ACHN (cell line): Measurements from ENCODE around the gene CRYBB1.

Source experiments
- DNase-seq: peaks from one replicate; pipeline ENCODE4 v3.0.0-alpha.2; 2015
- in situ Hi-C: cut with HindIII; loops from 2 replicates; pipeline ENCODE4 v1.10.0; 2017; ENCODE audit warnings: low sequenced_read_pairs, low pct_ligation_motif_present, low pct_unique_long_range_greater_than_20kb

CRYBB1 gene

DNA sequence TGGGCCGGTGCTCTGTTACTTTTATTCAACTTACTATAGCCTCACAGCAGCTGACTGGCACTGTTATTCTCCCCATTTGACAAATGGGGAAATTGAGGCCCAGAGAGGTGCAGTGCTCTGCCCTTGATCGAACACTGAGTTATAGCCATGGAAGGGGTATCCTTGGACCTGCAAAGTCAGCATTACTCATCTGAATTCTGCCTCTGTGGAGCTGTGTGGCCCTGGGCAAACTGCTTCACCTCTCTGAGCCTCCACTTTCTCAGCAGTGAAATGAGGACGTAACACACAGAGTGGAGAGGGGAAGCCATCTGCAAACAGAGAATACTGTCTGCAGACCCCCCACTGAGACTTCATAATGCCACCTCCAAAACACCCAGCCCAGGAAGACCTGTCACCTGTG is 53.2 kb downstream of the CRYBB1 start:
- in situ Hi-C loops = no loop called here

DNA sequence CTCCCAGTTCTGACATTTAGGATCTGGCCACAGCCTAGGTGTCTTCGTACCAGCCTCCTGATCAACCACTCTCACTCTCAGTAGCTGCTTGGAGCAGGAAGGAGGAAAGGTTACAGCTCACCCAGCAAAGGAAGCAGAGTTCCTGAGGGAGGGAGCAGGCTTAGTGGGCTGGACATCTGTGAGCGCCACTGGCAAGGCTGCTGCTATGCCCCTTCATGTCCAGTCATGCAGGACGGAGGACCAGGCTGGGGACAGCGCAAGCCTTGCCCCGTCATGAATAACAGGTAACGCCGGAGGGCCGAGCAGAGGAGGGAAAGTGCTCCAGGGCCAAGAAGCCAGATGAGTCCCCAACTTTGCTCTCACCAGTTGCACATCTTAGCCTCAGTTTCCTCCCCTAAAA is 53.6 kb downstream of the CRYBB1 start:
- no peak for DNase-seq
- in situ Hi-C loops = no loop called here

More for the DNA sequence above, 53.2 kb downstream of the CRYBB1 start:
- no peak for DNase-seq

DNA sequence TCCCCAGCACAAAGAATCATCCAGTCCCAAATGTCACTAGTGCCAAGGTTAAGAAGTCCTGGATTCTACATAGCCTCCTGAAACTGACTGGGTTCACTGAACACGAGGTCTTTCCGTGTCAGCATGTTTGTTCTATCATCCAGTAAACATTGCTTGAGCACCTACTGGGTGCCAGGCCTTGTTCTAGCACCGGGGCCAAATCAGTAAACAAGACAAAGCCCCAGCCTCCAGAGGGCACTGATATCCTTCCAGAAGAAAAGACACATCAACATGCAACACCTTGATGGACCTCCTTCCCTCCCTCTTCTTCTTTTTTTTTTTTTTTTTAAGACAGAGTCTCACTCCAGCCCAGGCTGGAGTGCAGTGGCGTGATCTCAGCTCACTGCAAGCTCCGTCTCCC is 54.8 kb downstream of the CRYBB1 start:
- in situ Hi-C loops = no loop called here

DNA sequence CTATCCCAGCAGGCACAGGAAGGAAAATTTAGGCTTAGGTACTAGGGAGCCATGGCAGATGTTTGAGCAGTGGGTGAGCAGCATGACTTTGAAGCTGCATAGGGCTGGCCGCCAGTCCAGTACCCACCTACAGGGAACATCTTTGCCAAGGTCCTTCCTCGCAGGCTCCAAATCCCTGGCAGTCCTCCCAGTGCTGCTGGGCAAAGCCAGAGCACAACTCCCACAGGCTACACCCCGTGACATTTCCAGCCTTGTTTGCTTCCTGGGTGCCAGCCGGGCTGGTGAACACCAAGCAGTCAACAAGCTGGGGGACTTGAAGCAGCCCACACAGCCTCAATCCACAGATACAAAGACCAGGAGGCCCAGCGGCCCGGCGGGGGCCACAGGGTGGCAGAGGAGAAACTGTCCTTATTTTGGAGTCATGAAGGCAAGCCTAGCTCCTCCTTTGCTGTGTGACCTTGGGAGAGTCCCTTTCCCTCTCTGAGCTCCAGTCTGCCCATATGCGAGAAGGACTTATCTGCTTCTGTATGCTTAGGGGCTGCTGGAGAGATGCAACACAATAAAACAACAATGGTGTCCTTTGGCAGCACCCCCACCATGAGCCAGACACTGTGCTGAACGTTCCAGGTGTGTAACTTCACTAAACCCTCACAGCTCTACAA is 55.9 kb downstream of the CRYBB1 start:
- in situ Hi-C loops = no loop called here
- no peak for DNase-seq

More for the DNA sequence above, 54.8 kb downstream of the CRYBB1 start:
- DNase-seq = no peak

DNA sequence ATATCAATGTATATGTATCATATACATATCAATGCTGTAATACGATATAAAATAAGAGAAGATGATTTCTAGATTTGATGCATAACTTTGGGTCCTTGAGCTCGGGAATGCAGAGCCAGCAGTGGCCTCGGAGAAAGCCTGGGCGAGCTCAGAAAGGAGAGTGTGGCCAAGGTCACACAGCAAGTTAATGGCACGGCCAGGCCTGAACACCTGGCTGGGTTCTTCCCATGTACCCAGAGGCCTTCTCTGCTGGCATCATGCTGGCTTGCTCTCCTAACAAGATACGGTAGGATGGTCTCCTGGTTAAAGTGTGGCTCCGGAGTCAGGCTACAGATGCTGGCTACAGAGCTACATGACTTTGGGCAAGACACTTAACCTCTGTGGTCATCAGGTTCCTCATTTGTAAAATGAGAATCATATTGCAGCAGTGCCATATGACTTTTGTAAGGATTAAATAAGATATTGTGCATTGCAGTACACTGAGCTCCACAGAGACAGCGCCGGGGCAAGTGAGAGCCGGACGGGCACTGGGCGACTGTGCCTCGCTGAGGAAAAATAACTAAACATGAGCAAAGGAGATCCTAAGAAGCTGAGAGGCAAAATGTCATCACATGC is 57.8 kb downstream of the CRYBB1 start:
- in situ Hi-C loops = no loop called here
- no peak for DNase-seq

DNA sequence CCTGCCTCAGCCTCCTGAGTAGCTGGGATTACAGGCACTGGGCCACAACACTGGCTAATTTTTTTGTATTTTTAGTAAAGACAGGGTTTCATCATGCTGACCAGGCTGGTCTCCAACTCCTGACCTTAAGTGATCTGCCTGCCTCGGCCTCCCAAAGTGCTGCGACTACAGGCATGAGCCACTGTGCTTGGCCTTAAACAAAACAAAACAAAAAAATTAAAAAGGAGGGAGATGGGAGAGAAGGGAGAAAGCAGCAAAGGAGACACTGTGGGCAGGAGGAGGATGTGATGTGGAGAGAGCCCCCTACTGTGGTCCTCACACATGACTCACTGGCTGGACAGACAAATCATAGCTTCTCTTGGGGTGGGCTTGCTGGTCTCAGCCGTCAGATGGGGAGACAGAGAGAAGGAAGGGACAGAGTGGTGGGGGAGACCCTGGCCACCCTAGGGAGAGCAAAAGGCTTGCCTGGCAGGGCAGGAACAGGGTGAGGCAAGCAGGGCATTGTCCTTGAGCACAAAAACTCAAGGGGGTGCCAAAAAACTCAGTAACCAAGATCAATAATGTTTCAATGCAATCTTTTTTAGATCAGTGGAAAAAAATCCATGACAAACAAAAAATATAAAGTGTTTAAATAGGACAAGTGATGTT is 59.5 kb downstream of the CRYBB1 start:
- no peak for DNase-seq
- in situ Hi-C loops = no loop called here

DNA sequence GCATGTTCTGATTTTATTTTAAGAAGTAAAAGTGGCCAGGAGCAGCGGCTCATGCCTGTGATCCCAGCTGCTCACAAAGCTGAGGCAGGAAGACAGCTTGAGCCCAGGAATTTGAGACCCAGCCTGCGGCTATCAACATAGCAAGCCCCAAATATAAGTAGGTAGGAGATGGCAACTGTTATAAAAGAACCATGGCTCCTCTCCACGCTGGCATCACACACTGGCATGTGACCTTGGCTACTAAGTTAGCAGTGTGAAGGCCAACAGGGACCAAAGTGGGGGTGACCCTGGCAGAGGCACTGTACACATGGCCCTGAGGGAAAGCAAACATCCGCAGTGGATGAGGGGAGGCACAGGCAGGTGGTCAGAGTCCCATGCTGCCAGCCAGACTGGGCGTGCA is 60.9 kb downstream of the CRYBB1 start:
- DNase-seq = no peak
- in situ Hi-C loops = no loop called here

DNA sequence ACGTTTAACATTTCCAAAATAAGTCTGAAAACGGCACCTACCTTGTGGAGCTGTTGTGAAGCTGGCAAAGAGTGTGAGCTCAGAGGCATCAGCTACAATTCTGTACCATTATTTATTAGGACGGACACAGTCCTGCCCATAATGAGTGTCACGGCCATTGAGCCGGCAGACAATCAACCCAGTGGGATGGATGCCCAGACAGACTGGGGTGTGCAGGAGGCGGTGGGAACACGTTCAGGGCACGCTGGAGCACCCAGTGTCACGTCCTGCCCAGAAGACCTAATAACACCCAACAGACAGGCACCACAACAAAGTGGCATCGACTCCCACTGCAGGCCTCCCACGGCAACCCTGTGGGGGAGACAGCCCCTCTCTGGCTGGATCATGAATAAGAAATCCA is 62.3 kb downstream of the CRYBB1 start:
- DNase-seq = no peak
- in situ Hi-C loops = no loop called here

DNA sequence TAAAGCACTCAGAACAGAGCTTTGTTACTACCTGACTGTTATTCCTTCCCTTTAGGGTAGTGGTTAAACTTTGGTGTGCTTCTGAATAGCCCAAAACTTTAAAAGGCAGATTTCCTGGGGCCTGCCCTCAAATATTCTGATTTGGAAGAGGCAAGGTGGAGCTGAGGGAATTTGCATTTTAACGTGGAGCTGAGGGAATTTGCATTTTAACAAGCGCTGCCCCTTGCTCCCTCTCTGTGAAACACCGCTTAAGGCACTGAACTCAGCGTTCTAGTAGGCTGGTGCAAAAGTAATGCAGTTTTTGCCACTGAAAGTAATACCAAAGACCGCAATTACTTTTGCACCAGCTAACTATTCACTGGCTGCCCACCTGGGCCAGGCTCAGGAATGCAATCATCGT is 62.9 kb downstream of the CRYBB1 start:
- no peak for DNase-seq
- in situ Hi-C loops = no loop called here

DNA sequence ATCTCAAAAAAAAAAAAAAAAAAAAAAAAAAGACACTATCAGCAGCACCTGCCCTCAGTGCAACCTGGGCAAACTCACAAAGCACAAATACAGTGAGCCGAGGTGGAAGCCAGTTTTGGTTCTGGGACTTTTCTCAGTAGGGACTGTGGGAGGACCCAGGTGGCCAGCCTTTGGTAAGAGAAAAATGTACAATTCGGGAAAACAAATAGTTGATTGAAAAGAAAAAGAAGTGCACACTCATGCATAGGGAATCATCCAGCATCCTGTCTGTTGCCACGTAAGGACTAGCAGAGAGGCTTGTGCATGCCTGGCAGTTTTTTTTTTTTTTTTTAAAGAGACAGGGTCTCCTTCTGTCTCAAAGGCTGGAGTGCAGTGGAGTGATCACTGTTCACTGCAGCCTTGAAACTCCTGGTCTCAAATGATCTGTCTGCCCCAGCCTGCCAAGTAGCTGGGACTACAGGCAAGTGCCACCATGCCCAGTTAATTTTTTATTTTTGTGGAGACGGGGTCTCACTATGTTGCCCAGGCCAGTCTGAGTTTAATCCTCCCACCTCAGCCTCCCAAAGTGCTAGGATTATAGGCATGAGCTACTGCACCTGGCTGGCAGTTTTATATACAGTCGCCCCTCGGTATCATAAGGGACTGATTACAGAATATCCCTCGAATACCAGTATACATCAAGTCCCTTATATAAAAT is 64.6 kb downstream of the CRYBB1 start:
- in situ Hi-C loops = no loop called here
- peak; percentile 66 for DNase-seq

DNA sequence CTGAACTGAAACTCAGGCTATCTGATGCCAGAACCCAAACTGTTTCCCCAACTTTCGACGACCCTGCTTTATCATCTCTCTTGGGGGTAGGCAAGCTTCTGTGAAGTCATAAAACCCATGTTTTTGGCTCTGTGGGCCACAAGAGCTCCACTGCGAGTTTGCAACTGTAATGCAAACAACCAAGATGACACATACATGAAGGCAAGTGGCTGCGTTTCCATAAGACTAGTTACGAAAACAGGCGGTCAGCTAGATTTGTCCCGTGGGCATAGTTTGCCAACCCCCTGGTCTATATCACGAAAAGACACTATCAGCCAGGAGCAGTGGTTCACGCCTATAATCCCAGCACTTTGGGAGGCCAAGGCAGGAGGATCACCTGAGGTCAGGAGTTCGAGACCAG is 65.4 kb downstream of the CRYBB1 start:
- in situ Hi-C loops = no loop called here
- no peak for DNase-seq

DNA sequence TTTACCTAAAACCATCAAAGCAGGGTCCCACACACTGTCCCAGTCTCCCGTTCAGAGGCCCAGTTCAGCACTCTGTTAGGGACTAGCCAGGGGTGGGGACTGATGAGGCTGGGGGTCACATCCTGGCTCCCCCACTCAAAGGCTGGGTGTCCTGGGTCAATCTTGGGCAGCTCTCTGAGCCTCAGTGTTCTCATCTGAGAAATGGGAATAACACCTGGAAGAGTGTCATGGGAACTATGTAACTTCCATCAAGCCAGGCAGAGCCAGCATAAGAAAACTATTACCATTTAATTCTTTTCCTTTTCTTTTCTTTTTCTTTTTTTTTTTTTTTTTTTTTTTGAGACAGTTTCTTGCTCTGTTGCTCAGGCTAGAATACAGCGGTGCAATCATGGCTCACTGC is 66.3 kb downstream of the CRYBB1 start:
- no peak for DNase-seq
- in situ Hi-C loops = no loop called here

DNA sequence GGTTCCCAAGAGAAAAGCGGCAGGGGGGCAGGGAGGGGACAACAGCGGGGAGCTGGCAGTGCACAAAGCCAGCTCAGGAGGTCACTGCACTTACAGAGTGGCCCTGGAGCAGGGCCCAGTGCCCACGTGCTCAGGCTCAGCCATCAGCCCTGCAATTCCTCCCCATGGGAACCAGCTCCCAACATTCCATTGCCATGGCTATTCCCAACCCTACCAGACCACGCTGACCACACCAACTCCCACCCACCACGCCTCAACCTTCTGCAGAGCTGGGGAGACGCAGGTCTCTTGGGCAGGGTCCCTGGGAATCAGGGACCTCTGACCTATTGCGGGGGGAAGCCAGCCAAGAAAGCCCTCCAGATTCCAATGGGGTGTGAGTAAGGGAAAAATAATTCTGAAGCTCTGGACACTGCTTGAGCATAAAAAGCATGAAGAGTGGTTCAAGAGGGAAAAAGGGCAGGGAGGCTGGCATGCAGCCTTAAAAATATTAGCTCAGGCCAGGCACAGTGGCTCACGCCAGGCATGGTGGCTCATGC is 67.3 kb downstream of the CRYBB1 start:
- peak; percentile 97 for DNase-seq

DNA sequence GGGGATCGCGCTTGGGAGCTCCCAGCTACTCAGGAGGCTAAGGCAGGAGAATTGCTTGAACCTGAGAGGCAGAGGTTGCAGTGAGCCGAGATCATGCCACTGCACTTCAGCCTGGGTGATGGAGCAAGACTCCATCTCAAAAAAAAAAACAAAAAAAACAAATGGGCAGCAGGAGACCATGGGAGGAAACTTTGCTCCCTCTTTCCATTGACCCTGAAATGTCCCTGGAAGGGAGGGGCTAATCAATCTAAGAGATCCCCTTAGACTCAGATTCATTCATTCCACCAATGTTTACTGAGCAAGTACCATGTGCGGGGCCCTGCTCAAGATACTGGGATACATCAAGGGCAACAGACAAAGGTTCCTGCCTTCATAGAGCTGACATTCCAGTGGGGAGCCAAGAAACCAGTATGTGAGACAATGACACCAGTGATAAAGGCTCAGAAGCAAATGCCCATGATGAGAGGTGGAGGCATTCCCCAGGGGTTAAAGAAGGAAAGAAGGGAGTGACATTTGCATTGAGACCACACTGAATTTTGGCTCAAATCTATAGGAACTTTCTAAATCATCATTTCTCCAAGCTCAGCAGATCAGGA is 67.8 kb downstream of the CRYBB1 start:
- in situ Hi-C loops = no loop called here
- DNase-seq = no peak

More for the DNA sequence above, 67.3 kb downstream of the CRYBB1 start:
- in situ Hi-C loops = no loop called here
